Inflammatory macrophage (primary cell): ENCODE measurements around the gene FANCC.

Experiments used
- DNase-seq, 2 donors: peaks; one replicate each; pipeline ENCODE4 v3.0.0-alpha.2; 2020 to 2022
- total RNA-seq, 18 experiments: gene quantifications; one replicate each; lab custom pipeline; 2026; ENCODE audit warnings: mixed read lengths in 6 of 18, inconsistent platforms in 2 of 18; lab: John Stamatoyannopoulos, UW

FANCC gene
- 2.8 to 11.9 (median 8.9) reads per million in 18 experiments for total RNA-seq

- peak; percentile 88 to 91 for DNase-seq
Observed at GRCh38 chr9:95317119-95317892, at the start of gene FANCC. FANCC (minus strand) TSS chr9:95317709; CDS start chr9:95249291, 68,418 bp downstream.

DNA sequence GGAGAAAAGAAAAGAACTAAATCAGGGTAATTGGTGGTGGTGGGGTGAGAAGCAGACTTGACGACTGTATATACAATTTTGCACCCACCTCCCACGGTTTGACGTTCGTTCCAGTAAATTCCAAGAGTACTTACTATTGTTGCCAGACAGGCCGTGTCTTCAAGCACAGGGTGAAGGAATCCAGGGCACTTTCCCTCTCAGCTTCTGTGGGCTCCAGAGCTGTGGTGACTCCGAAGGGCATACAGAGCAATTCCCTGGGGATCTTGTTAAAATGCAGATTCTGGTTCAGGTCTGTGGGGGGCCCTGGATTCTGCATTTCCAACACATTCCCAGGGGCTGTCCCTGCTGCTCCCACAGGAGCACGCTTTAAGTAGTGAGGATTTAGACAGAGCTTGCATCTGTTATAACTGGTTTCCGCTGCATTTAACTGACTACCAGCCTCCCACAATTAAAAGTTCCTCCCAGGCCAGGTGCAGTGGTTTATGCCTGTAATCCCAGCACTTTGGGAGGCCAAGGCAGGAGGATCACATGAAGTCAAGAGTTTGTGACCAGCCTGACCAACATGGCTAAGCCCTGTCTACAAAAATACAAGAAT, 49.3 kb upstream of the FANCC start:
- no peak for DNase-seq

DNA sequence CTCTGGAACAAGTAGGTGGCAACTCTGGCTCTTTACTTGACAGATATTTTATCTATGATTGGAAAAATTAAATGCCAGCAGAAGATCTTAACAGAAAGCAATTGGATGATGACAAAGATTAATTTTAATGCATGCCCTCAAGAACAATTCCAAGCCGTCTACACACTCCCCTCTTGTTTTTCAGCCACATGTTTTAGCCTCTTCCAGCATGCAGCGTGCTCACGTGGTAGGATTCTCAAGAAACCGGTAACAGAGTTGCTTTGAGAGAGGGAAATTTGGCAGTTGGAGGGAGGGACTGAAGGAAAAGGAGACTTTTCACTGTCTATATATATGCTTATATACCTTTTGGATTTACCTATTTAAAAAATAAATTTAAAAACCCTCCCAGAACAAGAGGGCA, 48.3 kb upstream of the FANCC start:
- no peak for DNase-seq

GRCh38 chr9:95363051-95363841, 45.7 kb upstream of the FANCC start:
- no peak for DNase-seq

- DNase-seq = no peak
Observed at GRCh38 chr9:95360866-95361265, 43.4 kb upstream of the FANCC start.

DNA sequence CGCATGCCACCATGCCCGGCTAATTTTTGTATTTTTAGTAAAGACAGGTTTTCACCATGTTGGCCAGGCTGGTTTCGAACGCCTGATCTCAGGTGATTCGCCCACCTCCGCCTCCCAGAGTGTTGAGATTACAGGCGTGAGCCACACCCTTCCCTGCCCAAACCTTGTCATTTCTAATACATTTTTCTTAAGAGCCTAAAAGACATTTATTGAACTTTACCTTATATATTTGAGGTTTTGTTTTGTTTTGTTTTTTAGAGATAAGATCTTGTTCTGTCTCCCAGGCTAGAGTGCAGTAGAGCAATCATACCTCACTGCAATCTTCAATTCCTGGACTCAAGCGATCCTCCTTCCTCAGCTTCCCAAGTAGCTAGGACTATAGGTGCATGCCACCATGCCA, 39.8 kb upstream of the FANCC start:
- no peak for DNase-seq

GRCh38 chr9:95355500-95355899, 38.0 kb upstream of the FANCC start:
- DNase-seq = no peak

DNA sequence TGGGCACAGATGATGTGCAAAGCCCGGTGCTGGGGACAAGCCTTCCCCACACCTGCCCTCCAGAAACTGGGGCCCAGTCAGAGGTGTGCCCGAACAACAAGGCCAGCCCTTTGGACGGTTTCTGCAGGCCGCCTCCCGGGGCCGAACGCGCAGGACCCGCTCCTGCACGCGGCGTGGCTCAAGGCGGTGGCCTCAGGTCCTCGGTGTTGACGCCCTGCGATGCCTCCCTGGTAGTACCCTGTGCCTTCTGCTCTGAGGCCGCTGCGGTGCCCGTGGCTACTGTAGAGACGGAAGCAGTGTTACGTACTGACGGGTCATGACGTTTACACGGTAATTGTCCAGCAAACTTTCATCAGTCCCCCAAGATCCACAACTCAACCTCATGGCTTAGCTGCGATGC, 33.5 kb upstream of the FANCC start:
- DNase-seq = no peak

- DNase-seq = no peak
Observed at GRCh38 chr9:95350266-95350665, 32.8 kb upstream of the FANCC start.

DNA sequence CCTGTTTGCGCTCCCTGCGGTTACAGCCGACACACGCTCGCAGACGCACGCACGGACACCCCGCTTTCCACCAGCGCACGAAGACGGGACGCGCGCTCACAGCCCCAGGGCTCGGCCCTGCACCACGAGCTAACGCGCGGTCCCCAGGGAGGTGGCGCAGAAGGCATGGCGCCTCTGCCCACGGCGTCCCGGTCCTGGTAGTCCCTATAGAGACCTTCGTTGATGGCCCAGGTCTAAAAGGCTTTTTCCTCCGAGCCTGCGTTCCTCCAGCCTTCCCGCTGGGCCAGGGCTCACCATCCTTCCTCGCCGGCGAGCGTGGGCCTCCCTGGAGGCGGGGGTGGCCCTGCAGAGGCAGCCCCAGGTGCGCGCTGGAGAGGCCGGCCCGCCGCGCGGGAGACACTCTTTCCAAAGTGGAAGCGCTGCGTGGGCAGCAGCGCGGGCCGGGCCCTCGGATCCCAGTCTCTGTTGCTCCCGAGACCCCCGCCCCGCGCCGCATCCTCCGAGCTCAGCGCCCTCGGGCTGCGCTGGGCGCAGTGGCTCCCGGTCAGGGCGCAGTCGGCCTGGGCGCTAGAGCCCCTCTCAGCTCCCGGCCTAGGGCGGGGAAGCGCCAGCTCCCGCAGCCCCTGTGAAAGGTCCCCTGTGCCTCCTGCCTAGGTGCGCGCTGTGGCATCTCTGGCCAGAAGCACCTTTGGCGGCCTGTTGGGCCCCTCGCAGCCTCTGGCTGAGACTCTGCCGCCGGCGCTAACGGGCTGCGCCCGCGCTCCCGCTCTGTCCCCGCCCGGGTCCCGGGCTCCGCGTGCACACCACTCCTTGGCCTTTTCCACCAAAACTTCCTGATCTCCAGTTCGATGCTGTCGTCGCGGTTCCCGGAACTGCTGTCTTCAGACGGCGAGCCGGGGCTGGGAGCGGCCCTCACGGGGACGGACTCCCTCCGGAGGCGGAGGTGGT, 31.9 kb upstream of the FANCC start:
- DNase-seq = no peak

DNA sequence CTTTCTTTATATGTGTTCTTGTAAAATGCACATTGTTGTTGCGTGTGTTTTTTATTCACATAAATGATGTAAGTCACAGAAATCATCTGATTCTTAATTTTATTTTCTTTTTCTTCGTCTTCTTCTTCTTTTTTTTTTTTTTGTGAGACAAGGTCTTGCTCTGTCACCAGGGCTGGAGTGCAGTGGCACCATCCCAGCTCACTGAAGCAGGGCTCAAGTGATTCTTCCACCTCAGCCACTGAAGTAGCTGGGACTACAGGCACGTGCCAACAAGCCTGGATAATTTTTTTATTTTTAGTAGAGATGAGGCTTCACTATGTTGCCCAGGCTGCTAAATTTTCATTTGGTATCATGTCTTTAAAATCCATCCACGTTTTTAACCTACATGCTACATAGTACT, 28.5 kb upstream of the FANCC start:
- no peak for DNase-seq

- DNase-seq = peak; percentile 7 to 10
Observed at GRCh38 chr9:95344735-95345325, 27.3 kb upstream of the FANCC start.

DNA sequence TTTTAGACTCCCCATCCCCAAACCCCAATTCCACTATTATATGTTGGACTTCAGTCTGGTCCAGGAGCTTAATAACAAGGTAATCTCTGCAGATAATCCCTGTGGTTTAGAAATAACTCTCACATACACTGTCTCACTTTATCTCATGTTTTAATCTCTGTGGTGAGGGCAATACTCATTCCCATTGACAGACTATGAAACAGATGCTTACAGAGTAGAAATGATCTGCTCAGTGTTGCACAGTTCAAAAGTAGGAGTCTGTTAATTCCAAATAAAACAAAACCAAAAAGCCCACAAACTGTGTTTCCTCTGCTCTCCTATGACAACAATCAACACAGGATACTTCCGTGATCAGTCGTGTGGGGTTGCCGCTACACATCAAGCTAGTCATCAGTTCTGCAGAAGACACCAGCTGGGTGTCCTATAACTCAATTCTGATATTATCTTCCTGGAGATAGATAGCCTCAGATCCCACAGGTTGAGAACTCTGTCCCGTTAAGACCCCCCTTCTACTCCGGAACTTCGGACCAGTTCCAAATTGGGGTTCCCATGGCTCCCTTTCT, 26.3 kb upstream of the FANCC start:
- DNase-seq = no peak

GRCh38 chr9:95342571-95342970, 25.1 kb upstream of the FANCC start:
- DNase-seq = no peak

- no peak for DNase-seq
Observed at GRCh38 chr9:95341293-95341962, 23.9 kb upstream of the FANCC start.

DNA sequence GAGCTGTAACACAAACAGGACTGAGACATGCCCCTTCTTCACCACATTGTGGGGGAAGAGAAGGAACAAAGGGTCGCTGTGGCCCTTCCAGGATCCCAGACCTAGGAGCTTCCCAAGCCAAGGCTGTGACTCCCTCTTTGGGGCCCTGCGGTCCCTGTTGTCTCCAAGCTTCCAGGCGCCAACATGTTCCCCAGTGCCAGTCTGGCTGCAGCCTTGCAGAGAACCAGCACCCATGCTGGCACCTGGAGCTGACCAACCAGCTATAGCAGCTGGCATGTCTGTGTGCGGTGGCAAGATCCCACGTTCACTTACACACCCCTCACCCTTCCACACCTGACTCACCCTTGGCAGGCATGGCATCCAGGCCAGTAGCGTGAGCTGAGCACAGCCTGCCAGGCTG, 20.7 kb upstream of the FANCC start:
- DNase-seq = no peak

- DNase-seq = peak in 1 of 2 donors; percentile 5
Observed at GRCh38 chr9:95336281-95336680, 18.8 kb upstream of the FANCC start.

- no peak for DNase-seq
Observed at GRCh38 chr9:95333426-95333825, 15.9 kb upstream of the FANCC start.

- no peak for DNase-seq
Observed at GRCh38 chr9:95332860-95333259, 15.4 kb upstream of the FANCC start.

- DNase-seq = no peak
Observed at GRCh38 chr9:95330720-95331404, 13.4 kb upstream of the FANCC start.
